ENCODE data around the gene SPTBN5.

SPTBN5 gene

DNA sequence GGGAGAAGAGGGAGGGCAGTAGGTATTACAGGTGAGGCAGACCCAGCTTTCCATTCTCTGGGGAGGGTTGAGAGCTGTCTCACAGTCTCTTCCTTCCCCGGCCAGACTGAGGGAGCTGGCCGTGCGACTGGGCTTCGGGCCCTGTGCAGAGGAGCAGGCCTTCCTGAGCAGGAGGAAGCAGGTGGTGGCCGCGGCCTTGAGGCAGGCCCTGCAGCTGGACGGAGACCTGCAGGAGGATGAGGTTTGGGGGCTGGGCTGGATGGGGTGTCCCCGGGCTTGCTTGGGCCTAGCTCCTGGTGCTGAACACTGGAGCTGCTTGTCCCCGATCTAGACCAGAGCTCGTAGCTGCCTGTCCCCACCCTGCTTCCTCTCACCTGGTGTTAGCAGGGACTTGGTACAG lies 50.3 kb downstream of the SPTBN5 start:
- DNase-seq = no peak

DNA sequence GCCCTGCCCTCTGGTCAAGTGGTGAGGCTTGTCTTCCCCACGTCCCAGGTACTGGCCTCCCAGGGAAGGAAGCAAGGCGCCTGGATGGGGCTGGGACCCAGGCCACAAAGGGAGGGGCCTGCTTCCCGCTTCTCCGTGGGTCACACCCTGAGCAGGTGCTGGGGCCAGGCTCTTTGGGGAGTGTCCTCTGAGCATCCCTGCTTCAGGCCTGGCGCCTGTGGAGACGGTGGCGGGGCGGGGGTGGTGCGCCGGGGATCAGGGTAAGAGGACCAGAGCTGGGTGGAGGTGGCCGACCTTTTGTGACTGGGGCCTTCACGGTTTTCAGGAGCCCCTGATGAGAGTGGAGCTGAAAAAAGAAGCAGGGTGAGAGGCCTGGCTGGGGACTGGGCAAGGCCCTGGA lies 51.6 kb downstream of the SPTBN5 start:
- no peak for DNase-seq

- no peak for DNase-seq
Measured at GRCh38 chr15:41841131-41841530, 52.7 kb downstream of the SPTBN5 start.

DNA sequence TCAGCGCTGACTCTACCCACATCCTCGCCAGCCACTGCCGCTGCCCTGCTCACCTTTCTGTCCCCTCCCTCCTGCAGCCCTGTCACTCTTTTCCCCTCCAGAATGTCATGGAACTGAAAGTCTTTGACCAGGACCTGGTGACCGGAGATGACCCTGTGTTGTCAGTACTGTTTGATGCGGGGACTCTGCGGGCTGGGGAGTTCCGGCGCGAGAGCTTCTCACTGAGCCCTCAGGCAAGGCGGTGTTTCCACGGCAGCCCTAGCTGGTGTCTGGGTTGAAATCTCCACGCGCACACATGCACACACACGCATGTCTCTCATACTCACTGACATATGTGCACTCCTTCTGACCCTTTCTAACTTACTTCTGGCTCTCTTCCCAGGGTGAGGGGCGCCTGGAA lies 53.2 kb downstream of the SPTBN5 start:
- DNase-seq = no peak

DNA sequence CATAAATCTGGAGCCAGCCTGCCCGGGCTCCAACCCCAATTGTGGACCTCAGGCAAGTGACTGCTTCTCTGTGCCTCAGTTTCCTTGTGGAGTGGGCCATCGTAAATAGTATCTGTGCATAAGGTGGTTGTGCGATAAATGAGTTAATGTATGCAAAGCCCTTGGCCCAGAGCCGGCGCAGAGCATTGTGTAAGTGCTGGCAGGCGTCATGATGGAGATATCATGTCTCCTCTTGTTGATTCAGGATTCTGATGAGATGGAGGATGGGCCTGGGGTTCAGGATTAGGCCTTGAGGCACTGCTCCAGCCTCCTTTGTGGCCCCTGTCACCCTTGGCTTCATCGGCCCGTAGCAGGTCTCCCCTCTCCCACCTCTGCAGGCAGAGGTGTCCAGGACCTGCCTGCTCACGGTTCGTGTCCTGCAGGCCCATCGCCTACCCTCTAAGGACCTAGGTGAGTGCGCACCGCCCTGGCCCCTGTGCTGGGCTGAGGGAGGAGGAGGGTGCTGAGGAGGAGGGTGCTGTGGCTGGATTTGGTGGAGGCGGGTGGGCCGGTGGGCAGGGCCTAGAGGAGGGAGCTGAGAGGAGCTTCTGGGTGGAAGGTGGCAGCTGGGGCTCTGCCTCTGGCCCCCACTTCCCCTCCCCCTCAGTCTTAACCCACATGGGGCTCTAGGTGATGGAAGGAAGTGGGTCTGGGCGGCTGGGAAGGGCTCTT lies 53.9 kb downstream of the SPTBN5 start:
- DNase-seq = no peak

DNA sequence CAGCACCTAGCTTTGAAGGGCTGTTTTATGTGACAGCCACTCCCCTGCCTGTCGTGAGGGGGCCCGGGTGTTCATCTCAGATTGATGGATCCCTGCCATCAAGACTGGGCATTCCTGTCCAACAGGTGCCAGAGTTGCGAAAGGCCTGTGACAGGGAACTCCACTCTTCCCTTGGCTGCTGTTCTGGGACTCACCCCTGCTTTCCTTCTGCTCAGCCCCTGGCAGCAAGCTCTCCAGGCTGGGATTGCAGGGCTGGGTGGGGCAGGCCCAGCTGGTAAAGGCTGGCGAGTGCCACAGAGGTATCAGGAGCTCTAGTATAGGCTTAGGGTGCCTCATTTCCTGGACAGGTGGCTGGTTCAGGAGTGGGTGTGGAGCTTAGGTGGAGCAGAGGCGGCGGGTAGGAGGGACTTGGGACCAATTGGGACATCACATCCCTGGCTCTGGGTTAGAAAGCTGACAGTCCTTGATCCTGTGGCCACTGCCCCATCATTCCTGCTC lies 55.4 kb downstream of the SPTBN5 start, which contains the start of gene PLA2G4B:
Gene PLA2G4B (plus strand): TSS at position 448 of the 498 bp plus-strand sequence. CDS start 67 bp downstream, outside the sequence.
- no peak for DNase-seq

GRCh38 chr15:41836713-41837454 lies 57.0 kb downstream of the SPTBN5 start:
- no peak for DNase-seq

GRCh38 chr15:41836073-41836472 lies 57.8 kb downstream of the SPTBN5 start:
- DNase-seq = no peak

- DNase-seq = no peak
Measured at GRCh38 chr15:41834096-41834495, 59.8 kb downstream of the SPTBN5 start.

GRCh38 chr15:41832875-41833274 lies 61.0 kb downstream of the SPTBN5 start:
- DNase-seq = peak in 1 of 5 experiments; percentile 43

DNA sequence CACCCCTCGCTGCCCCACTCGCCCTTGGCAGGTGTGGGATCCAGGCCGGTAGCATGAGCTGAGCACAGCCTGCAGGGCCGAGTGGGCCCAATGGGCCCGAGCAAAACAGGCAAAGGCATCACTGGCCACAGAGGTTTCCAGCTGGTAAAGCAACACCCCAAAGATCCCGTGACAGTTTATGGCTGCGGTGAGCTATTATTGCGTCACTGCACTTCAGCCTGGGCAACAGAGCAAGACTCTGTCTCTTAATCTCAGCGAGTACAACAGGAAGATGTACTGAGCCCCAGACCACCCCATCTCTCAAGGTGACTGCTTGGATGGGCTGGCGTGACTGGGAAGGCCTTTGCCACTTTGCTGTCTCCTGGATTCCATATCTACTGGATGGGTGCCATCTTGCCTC lies 61.6 kb downstream of the SPTBN5 start:
- no peak for DNase-seq

DNA sequence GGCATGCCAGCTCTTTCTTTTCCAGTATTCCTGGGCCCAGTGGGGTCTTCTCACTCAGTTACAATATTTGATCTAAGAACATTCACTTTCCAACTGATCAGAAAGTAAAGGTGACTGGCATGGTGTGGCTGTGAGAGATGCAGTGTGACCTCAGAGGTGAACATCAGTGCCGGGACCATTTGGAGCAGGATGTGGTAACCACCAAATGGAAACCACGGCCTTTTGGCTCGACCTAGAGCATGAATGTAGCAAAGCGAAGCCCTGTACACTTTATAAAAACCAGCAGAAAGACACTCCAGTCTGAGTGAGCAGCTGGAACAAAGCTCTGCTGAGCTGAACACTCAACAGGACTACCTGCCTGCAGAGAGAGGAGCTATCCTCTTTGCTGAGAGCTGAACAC lies 62.6 kb downstream of the SPTBN5 start:
- peak in 2 of 5 experiments; percentile 58 to 93 for DNase-seq

DNA sequence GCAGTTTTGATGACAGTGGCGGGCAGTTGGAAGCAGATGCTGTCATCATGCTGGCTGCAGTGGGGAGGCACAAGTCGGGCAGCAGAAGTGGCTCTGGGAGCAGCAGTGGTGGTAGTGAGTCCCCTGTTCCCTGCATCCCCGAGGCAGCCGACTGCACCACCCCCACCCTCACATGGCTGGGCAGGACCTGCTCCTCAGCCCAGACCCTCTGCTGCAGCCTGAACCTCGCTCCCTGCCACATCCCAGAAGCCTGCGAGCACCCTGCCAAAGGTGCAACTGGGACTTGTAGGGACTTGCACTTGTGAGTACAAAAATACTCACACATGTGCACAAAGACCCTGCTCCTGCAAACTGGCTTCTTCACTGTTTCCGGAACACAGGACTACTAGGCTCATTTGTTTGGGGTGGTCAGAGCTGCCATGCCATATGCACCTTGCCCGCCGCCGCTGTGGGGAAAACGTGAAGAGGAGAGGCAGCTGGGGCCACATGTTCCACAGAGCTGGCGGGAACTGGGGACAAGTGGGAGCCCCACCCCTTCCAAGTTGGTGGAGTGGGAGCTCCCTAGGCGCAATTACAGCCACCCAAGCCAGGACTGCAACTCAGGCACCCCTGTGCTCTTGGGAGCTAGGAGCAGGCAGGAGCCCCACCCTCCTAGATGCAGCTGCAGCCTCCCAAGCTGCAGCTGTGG lies 63.8 kb downstream of the SPTBN5 start:
- DNase-seq = no peak

- DNase-seq = no peak
Measured at GRCh38 chr15:41828807-41829141, 65.1 kb downstream of the SPTBN5 start.

DNA sequence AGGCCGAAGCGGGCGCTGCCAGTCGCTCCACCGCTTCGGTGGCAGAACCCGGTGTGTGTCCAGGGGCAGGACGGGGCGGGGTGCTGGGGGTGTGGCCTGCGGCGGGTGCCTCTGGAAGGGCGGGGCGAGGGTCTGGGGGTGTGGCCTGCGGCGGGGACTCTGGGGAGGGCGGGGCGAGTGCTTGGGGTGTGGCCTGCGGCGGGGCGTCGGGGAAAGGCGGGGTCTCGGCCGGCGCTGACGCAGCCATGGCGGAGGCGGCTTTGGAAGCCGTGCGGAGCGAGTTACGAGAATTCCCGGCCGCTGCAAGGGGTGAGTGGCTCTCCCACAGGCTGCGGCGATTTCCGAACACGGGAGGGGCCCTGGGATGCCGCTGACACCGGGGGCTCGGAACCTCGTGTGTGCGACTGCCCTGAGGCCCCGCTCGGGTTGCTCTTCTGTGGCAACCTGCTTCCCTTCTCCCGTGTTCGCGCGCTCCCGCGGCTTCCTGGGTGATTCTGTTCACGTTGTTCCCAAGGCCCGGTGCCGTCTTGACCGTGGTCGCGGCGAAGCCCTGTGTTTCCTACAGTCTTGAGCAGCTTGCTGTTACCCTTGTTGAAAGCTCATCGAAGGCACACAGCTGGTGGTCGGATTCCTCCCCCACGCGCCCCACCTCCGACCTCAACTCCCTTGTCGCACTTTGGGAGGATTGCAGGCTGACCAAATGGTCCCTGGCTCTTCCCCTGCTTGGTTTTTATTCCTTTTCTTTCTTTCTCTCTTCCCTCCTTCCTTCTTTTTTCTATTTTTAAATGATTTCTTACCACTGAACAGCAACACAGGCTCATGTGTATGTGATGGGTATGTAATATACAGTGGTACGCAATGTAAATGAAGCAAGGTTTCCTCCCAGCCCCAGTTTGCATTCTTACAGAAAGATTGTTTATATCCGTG lies 65.7 kb downstream of the SPTBN5 start, which contains the start of gene JMJD7:
Gene JMJD7 (plus strand): TSS at position 213 of the 927 bp plus-strand sequence. CDS start 33 bp downstream, at position 246.
- peak; percentile 82 to 99 (median 93) for DNase-seq

GRCh38 chr15:41827290-41827879 lies 66.5 kb downstream of the SPTBN5 start:
- peak; percentile 7 to 44 (median 24) for DNase-seq

- no peak for DNase-seq
Measured at GRCh38 chr15:41825572-41826535, 68.0 kb downstream of the SPTBN5 start.

DNA sequence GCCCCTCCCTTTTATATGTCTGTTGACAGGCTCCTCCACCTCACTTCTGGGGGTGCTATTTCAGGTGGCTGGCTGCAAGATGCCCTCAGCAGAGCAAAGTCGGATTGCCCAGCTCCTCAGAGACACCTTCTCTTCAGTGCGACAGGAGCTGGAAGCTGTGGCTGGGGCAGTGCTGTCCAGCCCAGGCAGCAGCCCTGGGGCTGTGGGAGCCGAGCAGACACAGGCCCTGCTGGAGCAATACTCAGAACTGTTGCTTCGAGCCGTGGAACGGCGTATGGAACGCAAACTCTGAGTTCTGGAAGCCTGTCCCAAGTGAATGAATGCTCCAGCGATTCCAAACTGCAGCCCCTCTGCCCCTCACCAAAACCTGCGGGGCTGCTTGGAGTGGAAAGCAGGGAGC lies 68.7 kb downstream of the SPTBN5 start:
- DNase-seq = no peak

DNA sequence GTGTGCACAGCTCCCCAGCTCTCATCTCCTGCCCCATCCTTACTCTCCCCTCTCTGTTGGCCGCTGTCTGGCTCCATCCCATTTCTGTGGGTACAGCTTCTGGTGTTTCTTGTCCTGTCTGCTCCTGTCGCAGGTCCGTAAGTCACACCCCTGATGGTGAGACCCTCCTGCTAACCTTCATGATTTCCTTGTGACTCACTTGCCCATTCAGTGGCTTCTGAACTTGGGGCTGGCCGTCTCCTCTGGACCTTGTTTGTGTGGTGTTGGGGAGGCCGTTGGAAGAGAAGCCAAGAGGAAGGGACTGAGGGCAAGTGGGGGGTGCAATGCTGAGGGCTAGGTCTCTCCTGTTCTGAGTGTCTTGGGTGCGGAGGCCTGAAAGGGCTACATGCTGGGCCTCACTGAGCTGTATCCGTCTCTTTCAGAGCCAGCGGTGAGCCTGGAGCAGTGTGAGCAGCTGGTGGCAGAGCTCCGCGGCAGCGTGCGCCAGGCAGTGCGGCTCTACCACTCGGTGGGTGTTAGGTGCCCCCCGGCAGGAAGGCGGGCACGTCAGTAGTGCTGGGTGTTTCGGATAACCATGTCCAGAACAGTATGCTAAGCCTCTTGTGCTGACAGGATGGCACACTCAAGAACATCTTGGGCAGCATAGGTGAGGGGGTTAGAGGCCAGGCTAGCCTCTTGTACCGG lies 69.6 kb downstream of the SPTBN5 start:
- DNase-seq = no peak

- no peak for DNase-seq
Measured at GRCh38 chr15:41823502-41823901, 70.4 kb downstream of the SPTBN5 start.

Data from T-helper 2 cell (primary cell).